GM20431 (cell line): ENCODE data around the gene WASHC4.
"Not testable (repeated sequence)": the region's sequence is repeated elsewhere in the genome, so short reads cannot be mapped to it uniquely, and the experiment has no call there.

Experiments
- in situ Hi-C: fragments of 300-500 bp; cut with MseI, MboI; formaldehyde crosslinking; loops from one replicate; pipeline ENCODE4 v1.15.0; 2020; ENCODE audit warnings: low sequenced_read_pairs; ENCODE audit not compliant: unreplicated experiment

WASHC4 gene

DNA sequence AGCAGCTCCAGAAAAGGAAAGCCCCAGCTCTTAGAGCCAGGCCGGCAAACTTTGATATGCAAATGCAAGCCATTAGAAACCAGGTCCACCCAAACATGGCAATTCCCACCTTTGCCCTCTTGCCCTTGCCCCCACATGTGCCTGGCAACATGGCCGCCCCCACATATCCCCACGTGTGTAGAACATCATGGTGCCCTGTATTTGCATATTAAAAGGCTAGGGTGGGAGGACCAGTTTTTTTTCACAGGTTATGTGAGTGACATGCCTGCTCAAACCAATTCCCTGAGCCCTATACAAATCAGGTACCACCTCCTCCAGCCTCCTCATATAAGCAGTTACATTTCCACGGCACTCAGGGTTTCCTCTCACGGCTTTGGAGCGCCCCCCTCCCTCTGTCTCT is 17.2 kb upstream of the WASHC4 start:
- in situ Hi-C loops = no loop called here

DNA sequence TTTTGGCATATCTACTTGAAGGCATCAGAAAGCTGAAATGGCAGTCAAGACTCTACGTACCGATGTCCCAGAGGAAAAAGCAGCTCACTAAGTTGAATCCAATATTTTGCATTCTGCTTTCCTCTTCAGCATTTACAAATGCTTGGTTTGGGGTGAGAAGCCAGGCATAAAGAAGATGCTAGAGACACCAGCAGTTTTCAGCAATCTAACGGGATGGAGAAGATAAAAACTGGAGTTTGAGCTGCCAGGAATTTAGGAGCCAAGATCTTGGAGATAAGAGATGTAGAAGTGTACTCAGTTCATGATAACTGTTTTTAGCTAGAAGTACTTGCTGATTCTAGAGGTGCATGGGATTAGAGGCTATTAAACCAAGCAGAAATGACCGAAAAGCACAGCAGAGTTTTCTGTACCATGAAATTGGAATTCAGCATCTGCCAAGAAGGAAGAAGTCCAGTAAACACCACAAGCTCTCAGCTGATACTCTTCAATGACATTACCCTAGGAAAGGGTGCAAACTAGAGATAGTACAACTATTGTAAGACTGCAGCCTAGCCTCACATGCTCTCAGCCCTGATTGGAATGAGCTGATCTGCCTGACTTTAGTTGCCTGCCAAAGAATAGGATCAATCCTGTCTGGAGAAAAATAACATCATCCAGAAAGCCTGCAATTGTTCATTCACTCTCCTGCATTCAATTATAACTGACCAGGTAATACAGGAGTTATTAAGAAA is 15.9 kb upstream of the WASHC4 start:
- in situ Hi-C loops = no loop called here

DNA sequence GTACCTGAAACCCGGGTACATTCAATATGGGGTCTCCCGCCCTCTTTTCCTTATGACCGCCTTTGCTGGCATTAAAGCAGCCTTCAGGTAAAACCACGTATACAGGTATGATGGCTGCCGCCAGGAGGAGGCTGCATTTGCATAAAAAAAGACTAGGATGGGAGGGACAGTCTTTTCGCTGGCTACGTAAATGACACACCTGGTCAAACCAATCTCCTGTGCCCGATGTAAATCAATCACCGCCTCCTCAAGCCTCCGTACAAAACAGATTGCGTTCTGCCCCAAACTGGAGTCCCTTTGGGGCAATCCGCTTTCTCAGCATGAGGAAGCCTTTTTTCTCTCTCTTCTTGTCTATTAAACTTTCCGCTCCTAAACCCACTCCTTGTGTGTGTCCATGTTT is 15.2 kb upstream of the WASHC4 start:
- in situ Hi-C loops = no loop called here

DNA sequence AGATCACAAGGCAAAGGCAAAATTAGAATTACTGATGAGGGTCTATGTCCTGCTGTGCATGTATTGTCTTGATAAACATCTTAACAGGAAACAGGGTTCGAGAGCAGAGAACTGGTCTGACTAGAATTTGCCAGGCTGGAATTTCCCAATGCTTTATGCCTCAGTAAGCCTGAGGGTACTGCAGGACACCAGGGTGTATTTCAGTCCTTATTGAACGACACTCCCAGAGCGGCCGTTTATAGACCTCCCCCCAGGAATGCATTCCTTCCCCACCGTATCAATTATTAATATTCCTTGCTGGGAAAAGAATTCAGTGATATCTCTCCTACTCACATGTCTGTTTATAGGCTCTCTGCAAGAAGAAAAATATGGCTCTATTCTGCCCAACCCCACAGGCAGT is 12.2 kb upstream of the WASHC4 start:
- in situ Hi-C loops = not testable (repeated sequence)

DNA sequence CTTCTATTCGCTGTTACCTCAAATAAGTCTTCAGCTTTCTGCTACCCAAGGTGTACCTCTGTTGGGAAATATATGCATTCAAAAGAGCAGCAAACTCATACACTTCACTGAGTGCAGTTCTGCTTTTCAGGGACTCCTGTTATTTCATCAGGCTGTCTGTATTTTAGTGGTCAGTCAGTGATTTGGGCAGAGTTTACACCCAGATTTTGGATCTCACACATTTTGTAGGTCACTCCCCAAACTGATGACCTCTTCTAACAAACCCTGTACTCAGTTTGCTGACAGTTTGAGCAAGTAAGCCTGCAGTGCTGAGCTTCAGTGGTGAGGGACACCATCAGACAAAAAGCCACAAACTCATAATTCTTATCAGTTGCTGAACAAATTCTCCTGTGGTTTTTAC is 8.2 kb upstream of the WASHC4 start:
- in situ Hi-C loops = no loop called here

DNA sequence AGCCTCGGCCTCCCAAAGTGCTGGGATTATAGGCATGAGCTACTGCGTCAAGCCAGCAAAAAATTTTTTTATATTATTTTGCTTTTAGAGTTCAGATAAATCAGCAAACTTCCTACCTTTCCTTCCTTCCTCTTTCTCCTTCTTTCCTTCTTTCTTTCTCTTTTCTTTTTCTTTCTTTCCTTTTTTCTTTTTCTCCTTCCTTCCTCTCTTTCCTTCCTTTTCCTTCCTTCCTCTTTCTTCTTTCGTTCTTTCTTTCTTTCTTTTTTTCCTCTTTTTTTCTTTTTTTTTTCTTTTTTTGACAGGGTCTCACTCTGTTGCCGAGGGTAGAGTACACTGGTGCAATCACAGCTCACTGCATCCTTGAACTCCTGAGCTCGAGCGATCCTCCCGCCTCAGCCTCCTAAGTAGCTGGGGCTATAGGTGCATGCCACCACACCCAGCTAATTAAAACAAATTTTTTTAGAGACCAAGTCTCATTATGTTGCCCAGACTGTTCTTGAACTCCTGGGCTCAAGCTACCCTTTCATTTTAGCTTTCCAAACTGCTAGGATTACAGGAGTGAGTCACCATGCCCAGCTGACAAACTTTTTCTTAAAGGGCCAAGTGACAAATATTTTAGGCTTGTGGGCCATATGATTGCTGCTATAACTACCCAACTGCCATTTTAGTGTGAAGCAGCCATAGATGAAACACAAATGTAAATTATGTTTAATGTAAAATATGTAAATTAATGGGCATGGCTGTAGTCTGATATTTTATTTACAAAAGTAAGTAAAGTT is 7.1 kb upstream of the WASHC4 start:
- in situ Hi-C loops = no loop called here

DNA sequence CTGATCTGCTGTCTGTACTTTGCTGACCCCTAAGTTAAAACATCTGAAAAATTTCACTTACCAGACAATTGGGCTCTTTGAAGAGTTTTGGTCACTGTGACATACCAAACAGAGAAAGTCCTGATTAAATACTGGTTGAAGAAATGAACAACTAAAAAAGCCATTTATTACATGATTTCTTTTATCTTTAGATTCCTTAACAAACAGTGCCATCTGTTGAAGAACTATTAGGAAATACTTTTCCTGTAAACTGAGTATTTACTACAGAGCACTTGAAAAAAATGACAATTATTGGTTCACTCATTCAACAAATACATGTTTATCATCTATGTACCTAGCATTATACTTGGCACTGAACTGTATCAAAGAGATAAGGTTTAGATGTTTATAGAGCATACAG is 6.5 kb upstream of the WASHC4 start:
- in situ Hi-C loops = no loop called here

DNA sequence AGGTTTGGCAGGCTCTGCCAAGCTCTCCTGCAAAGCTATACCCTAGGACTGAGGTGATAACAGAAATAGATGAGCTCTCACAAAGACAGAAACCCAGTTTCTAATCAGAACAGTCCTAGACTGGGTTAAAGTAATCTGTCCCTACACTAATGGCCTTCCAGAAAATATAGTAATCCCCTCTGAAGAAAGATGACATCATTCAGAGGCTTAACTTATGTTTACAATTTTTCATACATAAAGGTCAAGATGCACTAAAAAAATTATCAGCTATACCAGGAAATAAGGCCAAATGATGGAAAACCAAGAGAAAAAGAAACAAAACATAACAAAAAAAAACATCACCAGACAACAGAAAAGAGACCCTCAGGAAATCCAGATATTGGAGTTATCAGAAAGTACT is 4.9 kb upstream of the WASHC4 start:
- in situ Hi-C loops = no loop called here

DNA sequence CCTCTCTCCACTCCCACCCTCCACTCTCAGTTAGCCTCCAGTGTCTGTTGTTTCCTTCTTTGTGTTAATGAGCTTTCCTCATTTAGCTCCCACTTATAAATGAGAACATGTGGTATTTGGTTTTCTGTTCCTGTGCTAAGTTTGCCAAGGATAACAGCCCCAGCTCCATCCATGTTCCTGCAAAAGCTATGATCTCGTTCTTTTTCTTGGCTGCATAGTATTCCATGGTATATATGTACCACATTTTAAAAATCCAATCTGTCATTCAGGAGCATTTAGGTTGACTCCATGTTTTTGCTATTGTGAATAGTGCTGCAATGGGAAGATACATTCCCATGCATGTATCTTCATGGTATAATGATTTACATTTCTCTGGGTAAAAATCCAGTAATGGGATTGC is 2.8 kb upstream of the WASHC4 start:
- in situ Hi-C loops = no loop called here

DNA sequence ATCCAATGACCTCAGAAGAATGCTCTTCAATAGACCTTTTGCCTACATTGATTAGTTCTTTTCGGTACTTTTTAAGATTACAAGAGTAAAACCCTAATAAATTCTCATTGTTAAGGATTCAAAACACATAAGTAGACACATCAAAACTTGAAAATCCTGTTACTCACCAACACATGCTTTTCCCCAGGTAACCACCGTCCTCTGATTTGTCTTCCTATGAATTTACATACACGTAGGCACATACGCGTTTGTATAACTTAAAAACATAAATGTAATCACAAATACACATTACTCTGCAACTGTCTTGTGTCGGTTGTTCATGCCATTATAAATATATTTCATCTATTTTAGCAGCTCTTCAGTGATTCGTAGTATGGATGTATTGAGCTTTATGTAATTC is 910 bp upstream of the WASHC4 start:
- in situ Hi-C loops = no loop called here

DNA sequence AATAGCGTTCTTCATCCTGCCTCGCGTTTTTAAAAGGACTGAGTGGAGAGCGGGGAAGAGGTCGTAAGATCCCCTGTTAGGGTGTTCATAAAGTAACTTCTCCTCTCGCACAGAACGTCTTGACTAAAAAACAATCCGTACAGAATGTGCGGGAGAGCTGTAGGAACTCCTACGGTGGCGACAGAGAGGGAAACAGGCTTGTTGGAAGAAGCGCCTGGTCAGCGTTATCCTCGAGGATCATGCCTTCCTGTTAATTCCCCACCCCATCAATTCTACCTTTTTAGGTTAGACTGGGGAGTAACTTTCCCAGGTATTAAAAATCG is 399 bp upstream of the WASHC4 start:
- in situ Hi-C loops = no loop called here

DNA sequence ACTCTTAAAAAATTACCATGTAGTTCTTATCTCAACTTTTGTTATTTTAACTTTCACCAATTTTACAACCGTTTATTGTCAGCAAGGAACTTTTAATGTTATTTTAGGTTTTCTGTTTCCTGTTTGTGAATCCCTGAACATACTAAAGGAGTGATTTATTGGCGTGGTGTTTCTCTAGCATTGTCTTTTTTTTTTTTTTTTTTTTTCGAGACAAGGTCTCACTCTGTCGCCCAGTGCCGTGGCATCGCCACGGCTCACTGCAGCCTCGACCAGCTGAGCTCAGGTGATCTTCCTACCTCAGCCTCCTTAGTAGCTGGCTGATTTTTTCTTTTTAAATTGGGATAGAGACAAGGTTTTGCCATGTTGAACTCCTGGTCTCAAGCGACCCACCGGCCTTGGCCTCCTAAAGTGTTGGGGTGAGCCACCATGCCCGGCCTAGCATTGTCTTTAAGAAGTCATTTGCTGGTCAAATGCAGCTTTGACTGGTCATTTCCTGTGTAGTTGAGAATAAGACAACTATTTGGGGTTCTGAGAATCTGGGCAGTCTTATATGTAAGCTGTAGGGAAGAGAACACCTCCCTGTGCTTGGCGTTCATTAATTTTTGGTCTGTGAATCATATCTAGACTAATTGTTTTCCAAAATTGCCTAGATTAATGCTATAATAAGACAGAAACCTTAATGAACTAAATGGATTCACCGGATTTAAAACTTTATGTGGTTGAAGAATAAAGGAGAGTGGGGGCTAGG is 2.1 kb downstream of the WASHC4 start:
- in situ Hi-C loops = no loop called here

DNA sequence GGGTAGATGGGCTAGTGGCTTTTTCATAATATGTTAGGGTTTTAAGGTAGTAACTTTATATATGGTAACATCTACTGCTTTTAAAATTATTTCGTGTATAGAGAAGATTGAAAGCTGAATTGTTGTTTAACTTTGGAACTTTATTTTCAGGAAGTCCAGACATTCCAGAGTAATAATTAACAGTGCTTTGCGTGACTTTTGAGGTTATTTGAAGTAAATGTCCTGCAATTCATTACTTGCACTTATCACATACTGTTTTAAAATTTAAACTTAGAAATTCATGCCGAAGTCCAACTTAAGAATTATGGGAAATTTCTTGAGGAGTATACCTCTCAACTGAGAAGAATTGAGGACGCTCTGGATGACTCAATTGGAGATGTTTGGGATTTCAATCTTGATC is 3.3 kb downstream of the WASHC4 start:
- in situ Hi-C loops = no loop called here

DNA sequence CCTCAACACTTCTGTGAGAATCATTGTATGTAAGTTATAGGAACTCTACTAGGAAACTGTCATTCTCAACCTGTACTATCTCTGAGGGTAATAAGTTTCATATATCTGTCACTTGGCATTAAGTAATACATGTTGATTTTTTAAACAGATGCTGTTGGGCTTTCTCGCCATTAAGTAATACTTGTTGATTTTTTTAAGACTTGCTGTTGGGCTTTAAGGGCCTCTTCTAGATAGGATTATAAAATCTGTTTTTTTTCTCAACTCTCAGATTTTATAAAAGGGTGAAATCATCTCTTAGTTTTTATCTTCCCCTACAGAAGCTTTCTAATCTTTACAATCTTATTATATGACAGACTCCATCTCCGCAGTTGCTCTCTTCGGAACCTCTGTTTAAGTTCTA is 5.6 kb downstream of the WASHC4 start:
- in situ Hi-C loops = no loop called here

DNA sequence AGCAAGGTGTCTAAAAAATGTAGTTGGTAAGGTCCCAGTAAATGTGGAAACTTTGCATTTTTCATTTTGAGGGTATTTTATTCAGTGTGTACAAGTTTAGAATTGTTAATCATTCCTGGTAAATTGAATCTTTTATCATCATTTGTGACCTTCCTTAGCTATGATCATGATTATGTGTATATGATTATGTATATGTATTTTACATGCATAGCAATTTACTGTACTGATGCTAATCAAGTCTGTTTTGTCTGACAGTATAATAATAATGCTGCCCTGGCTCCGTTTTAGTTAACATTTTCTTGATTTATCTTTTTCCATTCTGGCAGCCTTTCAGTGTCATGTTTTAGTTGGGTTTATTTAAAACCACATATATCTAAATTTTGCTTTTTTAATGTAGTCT is 9.4 kb downstream of the WASHC4 start:
- in situ Hi-C loops = no loop called here

DNA sequence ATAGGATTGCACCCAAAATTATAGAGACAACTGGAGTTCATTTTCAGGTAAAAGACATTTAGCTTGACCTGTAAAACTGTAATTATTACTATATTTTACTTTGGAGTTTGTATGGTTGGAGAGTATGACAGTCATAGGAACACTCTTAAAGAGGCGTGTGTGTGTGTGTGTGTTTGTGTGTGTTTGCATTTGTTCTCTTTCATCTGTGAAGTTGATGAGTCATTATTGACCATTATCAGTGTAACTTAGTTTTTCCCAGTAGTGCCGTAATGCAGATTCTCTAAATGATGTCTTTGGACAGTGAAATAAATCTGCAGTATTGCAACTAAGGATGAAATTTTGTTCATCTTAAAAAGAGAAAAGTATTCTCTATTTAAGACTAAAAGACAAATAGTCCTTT is 13.0 kb downstream of the WASHC4 start:
- in situ Hi-C loops = no loop called here

DNA sequence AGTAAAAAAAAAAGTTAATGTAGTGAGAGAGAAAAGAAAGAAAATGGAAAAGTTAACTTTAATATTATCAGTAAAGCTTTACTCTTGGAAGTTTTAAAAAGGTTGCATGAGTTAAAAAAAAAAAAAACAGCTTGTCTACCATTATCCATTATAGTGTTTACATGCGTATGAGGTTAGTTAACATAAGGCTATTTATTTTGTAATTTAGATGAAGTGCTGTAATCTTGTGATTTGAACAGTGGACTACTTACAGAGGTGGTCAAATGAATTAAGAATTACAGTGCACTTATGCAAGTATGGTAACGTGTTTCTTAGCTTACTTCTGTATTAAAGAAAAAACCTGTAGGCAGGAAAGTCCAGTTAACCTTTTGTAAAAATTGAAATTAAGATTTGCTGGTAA is 30.7 kb downstream of the WASHC4 start:
- in situ Hi-C loops = no loop called here

DNA sequence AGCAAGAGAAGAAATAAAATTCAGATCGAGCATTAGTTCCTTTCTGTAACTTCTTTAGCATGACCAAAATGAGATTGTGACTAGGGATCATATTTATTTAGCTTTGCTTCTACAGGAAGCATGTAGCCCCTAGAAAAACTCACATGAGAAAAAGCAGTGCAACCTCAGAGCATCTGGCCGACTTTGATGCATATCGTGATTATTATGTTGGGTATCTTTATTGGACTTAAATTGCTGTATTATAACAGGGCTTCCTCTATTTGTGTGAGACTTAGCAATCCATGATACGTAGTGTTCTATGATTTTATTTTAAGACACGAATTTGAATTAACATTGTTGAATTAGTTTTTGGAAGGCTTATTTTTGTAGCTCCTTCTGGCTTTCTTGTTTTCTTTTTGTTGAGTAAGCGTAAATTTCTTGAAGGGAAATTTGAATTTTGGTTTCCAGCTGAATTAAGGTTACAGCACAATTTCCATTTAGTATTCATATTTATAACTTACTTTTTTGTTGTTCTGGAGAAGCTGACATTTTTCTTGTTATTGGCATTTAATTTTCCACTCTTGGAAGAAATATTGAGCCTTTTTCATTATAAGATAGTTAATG is 33.9 kb downstream of the WASHC4 start:
- in situ Hi-C loops = no loop called here

DNA sequence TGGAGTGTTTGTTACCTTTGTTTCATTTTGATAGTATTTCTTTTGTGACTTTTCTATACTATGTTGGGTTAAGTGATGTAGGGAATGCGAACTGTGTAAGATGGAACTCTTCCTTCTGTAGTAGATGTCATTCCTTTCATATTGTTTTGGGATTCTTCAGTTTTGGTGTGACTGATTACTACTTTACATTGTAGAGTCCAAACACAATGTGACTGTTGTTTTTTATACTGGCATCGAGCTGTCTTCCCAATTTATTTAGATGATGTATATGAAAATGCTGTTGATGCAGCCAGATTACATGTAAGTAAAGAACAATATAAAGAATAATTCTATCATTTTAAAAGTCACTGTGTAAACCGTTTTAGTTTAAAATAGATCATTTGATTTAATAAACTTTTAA is 34.7 kb downstream of the WASHC4 start:
- in situ Hi-C loops = no loop called here

DNA sequence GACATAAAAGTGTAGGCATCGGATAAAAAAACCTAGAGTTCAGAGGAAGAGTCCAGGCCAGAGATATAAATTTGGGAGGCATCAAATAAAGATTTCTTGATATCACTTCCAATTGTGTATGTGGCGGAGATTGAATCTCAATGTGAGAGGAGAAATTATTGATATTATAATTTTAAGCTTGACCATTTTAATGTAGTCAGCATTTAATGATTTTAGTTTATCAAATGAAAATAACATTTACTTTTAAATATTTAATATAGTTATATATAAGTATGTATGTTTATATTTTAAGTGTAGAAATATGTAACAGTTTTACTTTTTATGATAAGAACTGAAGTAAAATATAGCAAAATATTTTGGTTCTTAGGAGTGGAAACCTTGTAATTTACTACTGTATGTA is 48.7 kb downstream of the WASHC4 start:
- in situ Hi-C loops = no loop called here

DNA sequence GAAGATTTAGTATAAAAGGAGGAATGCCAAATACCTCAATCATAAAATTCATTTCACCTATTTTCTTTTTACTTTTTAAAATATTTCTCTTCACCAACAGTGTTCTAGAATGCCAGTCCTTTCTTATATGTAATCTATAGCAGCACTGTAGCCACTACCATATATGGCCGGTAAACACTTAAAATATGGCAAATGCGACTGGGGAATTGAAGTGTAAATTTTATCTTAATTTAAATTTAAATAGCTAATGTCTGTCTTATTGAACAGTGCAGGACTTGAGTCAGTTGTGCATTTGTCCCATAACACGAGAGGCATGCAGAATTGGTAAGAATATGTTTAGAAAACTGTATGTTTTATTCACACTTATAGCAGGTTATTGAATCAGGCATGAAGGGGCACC is 50.1 kb downstream of the WASHC4 start:
- in situ Hi-C loops = no loop called here
